ENCODE measurements around the gene CENPE. TPM values are rescaled to one million over a fixed set of nuclear protein-coding genes. Genes with fewer than 3 reads are reported as not detected.

CENPE gene
- total RNA-seq, 2 experiments from 2014 or later: 56.6 to 73.3 TPM

DNA sequence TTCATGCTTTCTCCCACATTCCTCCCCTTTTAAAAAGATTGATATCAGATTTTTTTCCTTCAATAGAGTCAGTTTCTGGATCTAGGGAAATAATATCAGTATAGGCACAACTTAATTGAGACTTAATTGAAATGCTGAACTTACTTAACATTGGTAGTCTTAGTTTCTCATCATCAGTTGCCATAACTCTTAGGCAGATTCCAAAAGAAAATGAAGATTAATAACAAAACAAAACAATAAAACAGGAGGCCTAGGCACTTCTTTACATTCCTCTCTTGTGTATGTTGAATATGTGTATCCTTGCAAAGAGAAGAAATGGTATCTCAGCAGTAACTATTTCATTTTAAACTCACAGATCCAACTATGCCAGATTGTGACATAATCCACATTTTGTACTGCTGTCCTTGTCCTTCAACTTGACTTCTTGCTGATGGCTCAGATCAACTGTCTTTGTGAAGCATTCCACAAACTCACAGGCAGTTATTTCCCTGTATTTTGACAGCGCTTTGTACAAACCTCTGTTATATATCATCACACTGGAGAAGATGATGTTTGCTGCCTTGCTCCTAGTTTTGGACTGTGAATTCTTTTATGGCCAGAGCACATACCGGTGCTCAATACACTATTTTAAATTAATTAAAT is 112.5 kb downstream of the CENPE start:
- CTCF ChIA-PET: no interaction called here
- H3K36me3 Mint-ChIP-seq: peaks cover 26% of the 10 kb centered on the region
- DNase-seq (no peak), ATAC-seq (no peak)
- H3K4me1 Mint-ChIP-seq: peaks cover 13% of the 10 kb centered on the region
- H3K27me3 Mint-ChIP-seq: no peaks in the 10 kb centered on the region
- no peaks in the 10 kb centered on the region for H3K9me3 Mint-ChIP-seq (ENCODE audit: low read depth)
- no peak overlapping the region for H3K4me3 Mint-ChIP-seq
- no peak overlapping the region for H3K27ac Mint-ChIP-seq

DNA sequence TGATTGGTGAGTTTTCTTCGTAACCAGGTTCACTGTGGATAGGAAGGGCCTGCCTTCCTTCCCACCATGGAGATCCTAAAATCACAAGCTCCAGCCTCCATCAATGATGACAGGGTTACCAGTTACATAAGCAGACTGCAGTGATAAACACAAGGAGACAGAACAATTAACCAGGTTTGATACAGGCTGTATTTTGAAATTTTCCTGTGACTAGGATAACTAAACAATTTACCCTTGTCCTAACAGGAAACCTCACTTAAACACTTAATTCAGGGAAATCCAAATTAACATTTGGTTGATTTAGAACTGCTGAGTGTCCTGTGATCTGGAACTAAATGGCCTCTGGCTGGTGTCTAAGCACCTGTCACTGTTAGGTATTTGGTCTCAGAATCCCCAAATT is 118.5 kb downstream of the CENPE start:
- CTCF ChIA-PET: interaction anchor here (0.8 to 10.0 kb wide), 5 partner anchors 11 to 649 kb away, joined by 3 to 76 read pairs (median 3); partner anchors contain the start of gene BDH2
- H3K4me3 Mint-ChIP-seq: no peak overlapping the region
- H3K27ac Mint-ChIP-seq: no peak overlapping the region
- H3K36me3 Mint-ChIP-seq: peaks cover 7% of the 10 kb centered on the region
- peaks cover 33% of the 10 kb centered on the region for H3K4me1 Mint-ChIP-seq
- H3K9me3 Mint-ChIP-seq (ENCODE audit: low read depth): no peaks in the 10 kb centered on the region
- DNase-seq (no peak), ATAC-seq (no peak)
- no peaks in the 10 kb centered on the region for H3K27me3 Mint-ChIP-seq

DNA sequence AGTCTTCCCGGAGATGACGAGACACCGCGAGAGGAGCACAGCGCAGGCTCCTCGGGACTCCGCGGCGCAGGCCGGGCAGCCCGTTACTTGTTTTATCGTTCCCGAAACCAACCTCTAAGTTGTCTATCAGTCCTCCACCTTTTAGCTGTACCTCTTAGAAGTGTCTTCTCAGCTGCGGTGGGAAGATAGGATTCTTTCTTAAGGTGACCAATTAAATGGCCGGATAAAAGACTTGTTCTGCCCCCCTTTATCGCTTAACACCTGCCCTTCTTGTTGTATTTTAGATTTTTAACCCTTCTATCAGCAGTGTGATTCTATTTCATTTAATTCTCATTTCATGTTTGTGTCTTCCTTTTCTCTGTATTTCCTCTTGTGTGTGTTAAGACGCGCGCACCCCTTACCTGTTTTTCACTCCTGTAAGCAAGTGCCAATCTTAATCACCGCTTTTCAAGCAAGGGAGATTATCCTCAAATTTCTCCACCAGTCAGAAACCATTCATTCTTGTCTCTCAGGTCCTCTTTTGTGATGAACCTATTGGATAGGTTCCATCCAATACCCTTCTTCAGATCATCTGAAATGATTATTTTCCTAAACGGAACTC is 121.3 kb downstream of the CENPE start, which contains the start of gene SLC9B2:
Gene SLC9B2, minus strand, starts transcription at position 15 of the 601 bp plus-strand sequence. CDS start 9,211 bp downstream, outside the sequence.
- Mint-ChIP-seq H3K4me1 (peaks cover 48% of the 10 kb centered on the region), H3K27ac (peak within 1 kb of the TSS; percentile 99), H3K27me3 (no peaks in the 10 kb centered on the region), H3K9me3 (ENCODE audit: low read depth) (no peaks in the 10 kb centered on the region), H3K36me3 (peaks cover 24% of the 10 kb centered on the region), H3K4me3 (peak within 1 kb of the TSS; percentile 95)
- no peak for DNase-seq
- CTCF ChIA-PET: interaction anchor here (1.0 to 10.0 kb wide), 3 partner anchors 13 to 646 kb away, joined by 3 to 76 read pairs (median 3); partner anchors contain the start of gene BDH2
- ATAC-seq: peak; percentile 71

DNA sequence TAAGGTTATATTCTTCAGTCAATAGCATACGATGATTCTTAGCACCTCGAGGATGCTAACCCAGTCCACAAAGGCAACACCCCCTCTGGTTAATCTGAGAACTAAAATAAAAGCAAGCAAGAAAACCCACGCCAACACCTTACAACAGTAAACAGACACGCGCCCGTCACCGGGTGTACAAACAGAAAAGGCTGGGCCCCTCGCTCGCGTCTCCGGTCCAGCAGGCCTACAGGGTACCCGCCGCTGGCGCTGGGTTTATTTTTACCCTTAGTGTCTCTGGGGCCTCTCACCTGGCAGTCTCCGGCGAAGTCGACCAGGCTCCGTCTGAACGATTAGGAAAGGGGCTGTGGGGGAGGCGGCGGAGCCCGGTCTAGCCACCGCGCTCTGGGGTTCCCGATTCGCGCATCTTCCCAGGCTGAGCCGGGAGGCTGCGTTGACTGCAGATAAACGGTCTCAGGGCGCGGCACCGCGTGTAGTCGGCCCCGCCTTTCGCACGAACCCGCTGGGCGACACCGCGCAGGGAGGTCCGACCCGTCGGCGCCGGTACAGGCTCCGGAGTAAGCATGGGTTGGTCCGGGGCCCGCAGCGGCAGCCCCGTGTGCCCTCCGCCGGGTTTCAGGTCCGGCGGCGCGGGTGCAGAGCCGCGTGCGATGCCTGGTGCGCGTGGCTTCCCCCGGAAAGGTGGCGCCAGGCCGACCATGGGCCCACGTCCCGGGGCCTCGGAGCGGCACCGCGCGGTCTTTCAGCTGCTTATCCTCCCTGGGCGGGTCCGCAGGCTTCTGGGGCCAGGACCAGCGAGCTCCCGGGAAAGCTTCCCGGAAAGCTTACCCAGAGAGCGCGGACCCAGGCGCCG is 122.0 kb downstream of the CENPE start:
- Mint-ChIP-seq H3K36me3 (peaks cover 22% of the 10 kb centered on the region), H3K4me3 (peak overlapping the region; percentile 95), H3K9me3 (ENCODE audit: low read depth) (no peaks in the 10 kb centered on the region), H3K27ac (peak overlapping the region; percentile 99), H3K27me3 (no peaks in the 10 kb centered on the region), H3K4me1 (peaks cover 48% of the 10 kb centered on the region)
- peak; percentile 76 for DNase-seq
- CTCF ChIA-PET: interaction anchor here (1.0 to 10.0 kb wide), 4 partner anchors 14 to 645 kb away, joined by 3 to 76 read pairs (median 3); partner anchors contain the start of gene BDH2
- peak; percentile 79 for ATAC-seq

DNA sequence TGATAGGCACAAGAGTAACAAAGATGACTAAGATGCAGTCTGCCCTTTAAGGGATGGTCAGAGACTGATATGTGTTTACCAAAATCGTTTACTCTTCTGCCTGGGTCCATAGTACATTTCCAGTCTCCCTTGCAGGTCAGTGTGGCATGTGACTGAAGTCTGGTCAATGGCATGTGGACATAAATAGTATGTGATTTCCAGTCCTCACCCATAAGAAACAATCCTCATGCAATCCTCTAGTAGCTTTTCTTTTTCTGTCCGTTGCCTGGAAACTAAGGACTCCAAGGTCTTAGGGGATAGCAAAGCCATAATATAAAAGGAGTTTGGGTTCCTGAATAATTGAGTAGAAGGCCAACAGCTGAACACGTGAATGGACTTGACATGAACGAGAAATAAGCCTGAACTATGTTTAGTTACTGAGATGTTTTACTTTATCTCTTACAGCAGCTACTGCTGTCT is 122.7 kb downstream of the CENPE start:
- ATAC-seq (peak; percentile 1), DNase-seq (no peak)
- peak overlapping the region; percentile 95 for H3K4me3 Mint-ChIP-seq
- CTCF ChIA-PET: interaction anchor here (1.4 to 10.0 kb wide), 2 partner anchors 15 to 29 kb away, joined by 3 to 76 read pairs; no protein-coding TSS in a partner anchor
- H3K4me1 Mint-ChIP-seq: peaks cover 48% of the 10 kb centered on the region
- H3K27ac Mint-ChIP-seq: peak overlapping the region; percentile 99
- H3K27me3 Mint-ChIP-seq: no peaks in the 10 kb centered on the region
- H3K9me3 Mint-ChIP-seq (ENCODE audit: low read depth): no peaks in the 10 kb centered on the region
- peaks cover 20% of the 10 kb centered on the region for H3K36me3 Mint-ChIP-seq

DNA sequence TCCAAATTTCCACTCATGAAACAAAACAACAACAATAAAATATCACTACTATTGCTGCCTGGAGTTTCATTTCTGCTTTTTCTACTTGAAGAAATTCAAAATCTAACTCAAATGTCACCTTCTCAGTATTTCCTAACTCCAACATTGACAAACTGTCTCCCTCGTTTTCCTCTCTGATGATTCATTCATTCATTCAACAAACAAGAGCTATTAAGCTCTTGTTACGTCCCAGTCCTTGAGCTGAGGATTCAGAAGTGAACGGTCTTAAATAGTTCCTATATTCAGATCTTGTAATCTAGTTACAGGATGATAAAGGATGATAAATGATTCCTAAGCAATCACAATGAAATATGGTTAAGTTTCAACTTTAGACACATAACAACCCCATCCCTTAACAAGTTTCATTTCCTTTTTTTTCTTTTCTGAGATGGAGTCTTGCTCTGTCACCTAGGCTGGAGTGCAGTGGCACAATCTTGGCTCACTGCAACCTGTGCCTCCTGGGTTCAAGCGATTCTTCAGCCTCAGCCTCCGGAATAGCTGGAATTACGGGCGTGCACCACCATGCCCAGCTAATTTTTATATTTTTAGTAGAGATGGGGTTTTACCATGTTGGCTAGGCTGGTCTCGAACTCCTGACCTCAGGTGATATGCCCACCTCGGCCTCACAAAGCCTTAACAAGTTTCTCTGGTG is 123.3 kb downstream of the CENPE start:
- CTCF ChIA-PET: interaction anchor here (1.4 to 10.0 kb wide), 2 partner anchors 15 to 28 kb away, joined by 3 to 76 read pairs; no protein-coding TSS in a partner anchor
- H3K4me1 Mint-ChIP-seq: peaks cover 48% of the 10 kb centered on the region
- peak overlapping the region; percentile 99 for H3K27ac Mint-ChIP-seq
- peak overlapping the region; percentile 95 for H3K4me3 Mint-ChIP-seq
- peaks cover 20% of the 10 kb centered on the region for H3K36me3 Mint-ChIP-seq
- no peaks in the 10 kb centered on the region for H3K9me3 Mint-ChIP-seq (ENCODE audit: low read depth)
- no peaks in the 10 kb centered on the region for H3K27me3 Mint-ChIP-seq
- ATAC-seq (no peak), DNase-seq (no peak)

DNA sequence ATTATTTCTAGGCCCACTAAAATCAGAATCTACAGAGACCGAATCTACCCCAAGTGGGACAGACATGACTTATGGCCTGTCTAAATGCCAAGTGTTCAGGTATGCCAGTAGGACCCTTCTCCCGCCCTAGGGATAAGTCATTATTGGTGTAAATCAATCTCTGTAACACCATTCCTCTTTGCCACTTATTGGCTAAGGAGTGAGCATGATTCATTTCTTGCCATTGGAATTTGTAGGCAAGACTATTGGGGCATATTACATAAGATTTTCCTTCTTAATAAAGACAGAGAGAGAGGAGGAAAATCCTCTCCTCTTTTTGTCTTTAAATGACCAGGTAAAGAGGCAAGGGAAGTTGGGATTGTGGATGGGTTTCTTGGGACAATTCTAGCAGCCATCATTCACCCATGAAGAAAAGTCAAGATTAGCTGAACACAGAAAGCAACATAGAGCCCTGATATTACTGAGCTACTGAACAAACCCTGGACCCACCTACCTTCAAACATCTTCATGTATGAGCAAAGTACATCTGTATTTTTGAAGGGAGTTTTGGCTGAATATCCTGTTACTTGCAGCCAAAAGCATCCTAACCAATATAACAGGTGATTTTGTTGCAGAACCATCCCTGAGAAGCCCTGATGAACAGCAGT is 124.2 kb downstream of the CENPE start:
- Mint-ChIP-seq H3K9me3 (ENCODE audit: low read depth) (no peaks in the 10 kb centered on the region), H3K4me1 (peaks cover 44% of the 10 kb centered on the region), H3K36me3 (peaks cover 20% of the 10 kb centered on the region), H3K4me3 (peak overlapping the region; percentile 95), H3K27ac (no peak overlapping the region), H3K27me3 (no peaks in the 10 kb centered on the region)
- no peak for ATAC-seq
- DNase-seq: no peak
- CTCF ChIA-PET: interaction anchor here (10.0 kb wide), 1 partner anchor 16 kb away, joined by 76 read pairs; no protein-coding TSS in a partner anchor

- ATAC-seq (no peak), DNase-seq (no peak)
- Mint-ChIP-seq H3K27ac (no peak overlapping the region), H3K4me3 (no peak overlapping the region), H3K36me3 (peaks cover 48% of the 10 kb centered on the region), H3K27me3 (no peaks in the 10 kb centered on the region), H3K9me3 (ENCODE audit: low read depth) (no peaks in the 10 kb centered on the region), H3K4me1 (peaks cover 17% of the 10 kb centered on the region)
- CTCF ChIA-PET: interaction anchor here (1.2 kb wide), 1 partner anchor 24 kb away, joined by 3 read pairs; no protein-coding TSS in a partner anchor
Measured at GRCh38 chr4:103067841-103068547, 130.1 kb downstream of the CENPE start.

DNA sequence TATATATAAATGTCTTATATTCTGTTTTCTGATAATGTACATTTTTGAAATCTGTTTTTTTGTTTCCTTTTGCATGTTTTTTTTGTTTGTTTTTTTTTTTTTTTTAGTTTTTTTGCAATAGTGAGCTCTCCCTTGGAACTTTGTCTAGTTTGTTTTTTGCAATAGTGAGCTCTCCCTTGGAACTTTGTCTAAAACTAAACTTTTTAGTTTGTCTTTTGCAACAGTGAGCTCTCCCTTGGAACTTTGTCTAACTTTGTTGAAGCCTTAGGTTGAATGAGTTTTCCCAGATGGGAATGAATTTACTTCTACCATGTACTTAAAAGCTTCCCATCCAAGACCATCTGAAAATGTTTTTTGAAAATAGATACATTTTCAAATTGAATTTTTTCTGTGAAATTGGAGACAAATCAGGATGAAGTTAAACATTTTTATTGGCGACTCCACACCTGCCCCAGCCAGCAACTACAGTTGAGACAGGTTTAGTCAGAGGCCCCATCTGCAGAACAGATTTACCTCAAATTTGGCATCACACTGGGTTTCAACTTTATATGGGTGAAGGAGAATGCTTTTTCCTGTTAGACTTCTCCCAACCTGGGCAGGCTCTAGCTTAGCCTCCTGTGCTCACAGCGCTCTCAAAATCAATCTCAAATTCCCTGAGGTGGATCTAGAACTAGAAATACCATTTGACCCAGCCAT is 137.5 kb downstream of the CENPE start:
- H3K4me1 Mint-ChIP-seq: peaks cover 2% of the 10 kb centered on the region
- CTCF ChIA-PET: interaction anchor here (0.6 to 1.4 kb wide), 2 partner anchors 14 to 39 kb away, joined by 3 to 4 read pairs; partner anchors contain the start of gene BDH2
- no peak overlapping the region for H3K27ac Mint-ChIP-seq
- H3K27me3 Mint-ChIP-seq: no peaks in the 10 kb centered on the region
- H3K36me3 Mint-ChIP-seq: peaks cover 51% of the 10 kb centered on the region
- peaks cover 2% of the 10 kb centered on the region for H3K9me3 Mint-ChIP-seq (ENCODE audit: low read depth)
- DNase-seq (no peak), ATAC-seq (no peak)
- H3K4me3 Mint-ChIP-seq: no peak overlapping the region

Data from activated CD8-positive, alpha-beta memory T cell treated with anti-CD3 and anti-CD28 coated beads, Interleukin-2, amount 10 ng/mL, durations not matched to agents 7 days and 5 days (primary cell).